NT2/D1 (cell line): ENCODE results near the gene HAGH.

Source experiments
- SUZ12 ChIP-seq: IDR thresholded peaks from 2 replicates; pipeline ENCODE4 v1.6.1; 2011; ENCODE audit not compliant: insufficient read length, insufficient read depth; ENCODE audit errors: extremely low read depth
- YY1 ChIP-seq: IDR thresholded peaks from 2 replicates; pipeline ENCODE4 v1.6.1; 2011; ENCODE audit not compliant: insufficient read length, insufficient read depth
- ZNF274 ChIP-seq: IDR thresholded peaks from 2 replicates; pipeline ENCODE4 v1.6.1; 2011; ENCODE audit warnings: mild to moderate bottlenecking, low read depth, low read length

GRCh38 chr16:1769402-1770300 is 57.0 kb downstream of the HAGH start:
- TF ChIP-seq YY1 (no peak), ZNF274 (no peak), SUZ12 (no peak)
